Spleen (tissue), 11 donors: ENCODE data around the gene TEDC2. TPM values are rescaled to one million over a fixed set of nuclear protein-coding genes. Genes with fewer than 3 reads are reported as not detected.

Experiments used
- DNase-seq: peaks from one replicate; pipeline ENCODE4 v3.0.0-alpha.2; 2020
- H3K27ac ChIP-seq, 8 donors: fragments of 200-600 bp; sonication (generic) in 7 of 8; 1 replicate in 4 of 8; 2 replicates in 4 of 8; pipeline versions ENCODE4 v1.5.0 to v1.8.0; 2016 to 2021; ENCODE audit warnings: inconsistent platforms in 4 of 8, mild to moderate bottlenecking in 4 of 8, moderate library complexity in 1 of 8
- H3K27me3 ChIP-seq, 7 donors: fragments of 200-600 bp; sonication (generic) in 6 of 7; replicated peaks in 1 of 7; 1 replicate in 4 of 7; 2 replicates in 3 of 7; pipeline versions ENCODE4 v1.5.0 to v1.8.0; 2016 to 2021; ENCODE audit warnings: inconsistent platforms in 3 of 7, mild to moderate bottlenecking in 1 of 7
- H3K36me3 ChIP-seq, 6 donors: fragments of 200-600 bp; sonication (generic) in 5 of 6; 1 replicate in 4 of 6; 2 replicates in 2 of 6; pipeline versions ENCODE4 v1.5.0 to v1.8.0; 2016 to 2021; ENCODE audit warnings: inconsistent platforms in 2 of 6
- H3K4me1 ChIP-seq, 6 donors: fragments of 200-600 bp; sonication (generic) in 5 of 6; 1 replicate in 3 of 6; 2 replicates in 3 of 6; pipeline versions ENCODE4 v1.5.0 to v1.8.0; 2016 to 2021; ENCODE audit warnings: inconsistent platforms in 3 of 6
- H3K4me3 ChIP-seq, 8 donors: fragments of 200-600 bp; sonication (generic) in 7 of 8; 1 replicate in 4 of 8; 2 replicates in 4 of 8; pipeline versions ENCODE4 v1.5.0 to v1.8.0; 2016 to 2021; ENCODE audit warnings: inconsistent platforms in 4 of 8, mild to moderate bottlenecking in 4 of 8, moderate library complexity in 2 of 8
- H3K9me3 ChIP-seq, 8 donors: fragments of 200-600 bp; sonication (generic) in 7 of 8; 1 replicate in 4 of 8; 2 replicates in 4 of 8; pipeline versions ENCODE4 v1.5.0 to v1.8.0; 2016 to 2021; ENCODE audit warnings: inconsistent platforms in 4 of 8
- CTCF ChIP-seq, 11 experiments: fragments of 200-600 bp in 7 of 11; fragments of 450-650 bp in 4 of 11; sonication (generic) in 4 of 11; IDR thresholded peaks in 8 of 11; conservative IDR thresholded peaks in 3 of 11; 1 replicate in 7 of 11; 2 replicates in 4 of 11; pipeline versions ENCODE4 v1.4.0 to v1.8.0; 2016 to 2021; ENCODE audit warnings: antibody characterized with exemption in 11 of 11, inconsistent platforms in 4 of 11, mild to moderate bottlenecking in 1 of 11
- POLR2A ChIP-seq, 3 donors: fragments of 450-650 bp; IDR thresholded peaks; one replicate each; pipeline ENCODE4 v1.5.1; 2017; ENCODE audit warnings: antibody characterized with exemption in 3 of 3, mild to moderate bottlenecking in 1 of 3
- POLR2AphosphoS5 ChIP-seq, 3 donors: sonication (generic); formaldehyde crosslinking; IDR thresholded peaks; one replicate each; pipeline ENCODE4 v1.5.1; 2017; ENCODE audit warnings: antibody characterized with exemption in 3 of 3
- WGBS, 5 donors: extraction: QIAGEN DNeasy Blood & Tissue Kit in 3 of 5; methylation state at CpG; one replicate each; pipeline versions ENCODE4 v1.1.5 to v1.1.7; 2013 to 2018; 5-methylcytosine and 5-hydroxymethylcytosine counted together
- intact Hi-C: fragments of 100-400 bp; cut with DNase I; formaldehyde crosslinking; loops from one replicate; pipeline ENCODE4 v1.15.0; 2023; ENCODE audit warnings: low total_unique reads
- polyA plus RNA-seq, 3 donors: library from polyadenylated mRNA; stranded (reverse); fragments of 200-250 nt; gene quantifications; one replicate each; pipeline ENCODE4 v1.2.1, GENCODE V29; 2013
- total RNA-seq, 7 donors: library from RNA; depleted of rRNA in 3 of 7; stranded (reverse); fragments of >200 nt in 3 of 7; fragmentation: NEBNext Ultra II Directional in 4 of 7; extraction: Animal tissue kit (Norgen Biotek cat#: 25700) in 4 of 7; gene quantifications; one replicate each; pipeline versions ENCODE4 v1.1.0 to v1.2.1, GENCODE V29; 2016 to 2021
- donor health status: healthy with polysubstance abuse.
- donor health status: DM: no; HTN: no; CAD: no; lungs with moderate emphysema.
- donor health status: DM: no; HTN: no; CAD: no.
- donor health status: Bipolar disorder and iron deficiency.
- donor health status: healthy.
- donor health status: DM: no; HTN: no; CAD: no.
- donor health status: DM: yes; HTN: yes; CAD: no.

TEDC2 gene
- total and polyA plus RNA-seq, 10 donors, result 0.73 to 2.7 (median 1.6) TPM

GRCh38 chr16:2471016-2471652, 11.2 kb downstream of the TEDC2 start, which contains the start of gene NTN3:
Gene NTN3 (plus strand): TSS chr16:2471297. CDS start chr16:2471702, 405 bp downstream.
- TF ChIP-seq CTCF (IDR thresholded peaks at IDR 0.05 in 8 of 11, conservative IDR thresholded peaks at IDR 0.05 in 3 of 11), result no peak
- TF ChIP-seq POLR2AphosphoS5 (IDR thresholded peaks at IDR 0.05), result no peak
- TF ChIP-seq POLR2A (IDR thresholded peaks at IDR 0.05), result no peak
- no peaks in the 10 kb centered on the region for H3K9me3 ChIP-seq
- H3K27ac ChIP-seq, result no peak within 1 kb of the TSS
- H3K4me3 ChIP-seq, result peak within 1 kb of the TSS in 4 of 8 donors; percentile 10 to 55 (median 20)
- DNase-seq, result no peak
- intact Hi-C loops, result no loop called here
- peaks cover 20 to 88% (median 75%) of the 10 kb centered on the region in 6 donors for H3K4me1 ChIP-seq
- H3K27me3 ChIP-seq, result peaks cover 0 to 83% (median 65%) of the 10 kb centered on the region in 7 donors
- WGBS, 5 donors, result 1 to 3% (median 2%) methylated on average over 11 to 59 of the region's 59 CpGs
- H3K36me3 ChIP-seq, result no peaks in the 10 kb centered on the region

GRCh38 chr16:2471653-2472487, 12.0 kb downstream of the TEDC2 start:
- 10 to 54% (median 34%) methylated on average over 23 to 61 of the region's 61 CpGs for WGBS, 5 donors
- Histone ChIP-seq H3K9me3 (no peaks in the 10 kb centered on the region), H3K27ac (no peak overlapping the region), H3K4me1 (peaks cover 20 to 95% (median 77%) of the 10 kb centered on the region in 6 donors), H3K36me3 (no peaks in the 10 kb centered on the region), H3K4me3 (peak overlapping the region in 4 of 8 donors; percentile 10 to 55 (median 20)), H3K27me3 (peaks cover 0 to 76% (median 65%) of the 10 kb centered on the region in 7 donors)
- no peak for DNase-seq
- TF ChIP-seq POLR2A (IDR thresholded peaks at IDR 0.05) (no peak), POLR2AphosphoS5 (IDR thresholded peaks at IDR 0.05) (peak in 1 of 3 donors; percentile 36)
- intact Hi-C loops, result no loop called here

- Histone ChIP-seq H3K27me3 (peaks cover 0 to 70% (median 62%) of the 10 kb centered on the region in 7 donors), H3K27ac (no peak overlapping the region), H3K4me3 (peak overlapping the region in 1 of 8 donors; percentile 55), H3K4me1 (peaks cover 20 to 91% (median 72%) of the 10 kb centered on the region in 6 donors), H3K9me3 (no peaks in the 10 kb centered on the region), H3K36me3 (no peaks in the 10 kb centered on the region)
- no peak for TF ChIP-seq CTCF (IDR thresholded peaks at IDR 0.05 in 8 of 11, conservative IDR thresholded peaks at IDR 0.05 in 3 of 11)
- TF ChIP-seq POLR2AphosphoS5 (IDR thresholded peaks at IDR 0.05), result no peak
- no peak for TF ChIP-seq POLR2A (IDR thresholded peaks at IDR 0.05)
- 60 to 95% (median 94%) methylated on average over 1 to 27 of the region's 27 CpGs for whole genome bisulfite sequencing, 5 donors
- no peak for DNase-seq
- intact Hi-C loops, result no loop called here
These were observed 12.6 kb downstream of the TEDC2 start for GRCh38 chr16:2472488-2472864.

- TF ChIP-seq POLR2A (IDR thresholded peaks at IDR 0.05), result no peak
- no peak for TF ChIP-seq CTCF (IDR thresholded peaks at IDR 0.05 in 8 of 11, conservative IDR thresholded peaks at IDR 0.05 in 3 of 11)
- DNase-seq, result no peak
- peaks cover 19 to 87% (median 67%) of the 10 kb centered on the region in 6 donors for H3K4me1 ChIP-seq
- intact Hi-C loops, result no loop called here
- H3K36me3 ChIP-seq, result no peaks in the 10 kb centered on the region
- no peak overlapping the region for H3K27ac ChIP-seq
- WGBS, 5 donors, result 74 to 88% (median 84%) methylated on average over 6 to 14 of the region's 14 CpGs
- peak overlapping the region in 2 of 8 donors; percentile 74 to 93 for H3K4me3 ChIP-seq
- peaks cover 0 to 65% (median 57%) of the 10 kb centered on the region in 7 donors for H3K27me3 ChIP-seq
- H3K9me3 ChIP-seq, result no peaks in the 10 kb centered on the region
These were observed 13.1 kb downstream of the TEDC2 start for GRCh38 chr16:2472885-2473445.
